GM12878 (cell line): ENCODE measurements around the gene FBXL22.

Experiments
- BRCA1 ChIP-seq: IDR thresholded peaks from 2 replicates; pipeline ENCODE4 v1.6.1; 2011; ENCODE audit warnings: low read depth, low read length, improper control_type of control experiment
- TF ChIP-seq, protein P1 (sequence below): IDR thresholded peaks from 2 replicates; pipeline ENCODE4 v1.6.1; 2012; ENCODE audit warnings: low read depth, low read length, improper control_type of control experiment

DNA sequence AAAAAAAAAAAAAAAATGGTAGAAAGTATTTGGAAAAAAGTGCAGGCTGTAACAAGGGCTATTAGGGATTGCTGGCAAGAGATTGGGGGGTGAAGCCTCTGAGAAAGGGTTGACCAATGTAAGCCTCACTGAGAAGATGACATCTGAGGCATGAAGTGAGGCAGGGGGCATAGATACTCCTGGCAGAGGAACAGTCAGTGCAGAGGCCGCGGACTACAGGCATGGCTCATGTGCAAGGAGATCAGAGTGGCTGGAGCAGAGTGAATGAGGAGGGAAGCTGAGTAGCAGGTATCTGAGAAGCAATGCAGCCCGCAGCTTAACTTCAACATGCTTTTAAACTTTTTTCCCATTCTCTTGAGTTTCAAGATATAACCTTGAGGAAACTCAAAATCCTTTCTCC is 5.4 kb downstream of the FBXL22 start:
- no peak for TF ChIP-seq BRCA1
- TF ChIP-seq, protein P1, sequence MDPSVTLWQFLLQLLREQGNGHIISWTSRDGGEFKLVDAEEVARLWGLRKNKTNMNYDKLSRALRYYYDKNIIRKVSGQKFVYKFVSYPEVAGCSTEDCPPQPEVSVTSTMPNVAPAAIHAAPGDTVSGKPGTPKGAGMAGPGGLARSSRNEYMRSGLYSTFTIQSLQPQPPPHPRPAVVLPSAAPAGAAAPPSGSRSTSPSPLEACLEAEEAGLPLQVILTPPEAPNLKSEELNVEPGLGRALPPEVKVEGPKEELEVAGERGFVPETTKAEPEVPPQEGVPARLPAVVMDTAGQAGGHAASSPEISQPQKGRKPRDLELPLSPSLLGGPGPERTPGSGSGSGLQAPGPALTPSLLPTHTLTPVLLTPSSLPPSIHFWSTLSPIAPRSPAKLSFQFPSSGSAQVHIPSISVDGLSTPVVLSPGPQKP, result no peak
